ENCODE data around the gene MAGOH. TPM values are rescaled to one million over a fixed set of nuclear protein-coding genes. Genes with fewer than 3 reads are reported as not detected.

Gene MAGOH
- total RNA-seq, 2 donors from 2014 or later, result 28.8 to 33.5 TPM

Other genes starting within 250 kb of the MAGOH start
- 10 to 100 TPM in 1 of 2 donors, 1 to 10 TPM in 1; 6.2 to 22.0 TPM for gene PODN, start 176.3 kb downstream of the MAGOH start, total RNA-seq
- 1 to 10 TPM in 1 of 2 donors, under 1 TPM in 1; 0.58 to 1.1 TPM for gene SLC1A7, start 95.9 kb downstream of the MAGOH start, total RNA-seq
- 10 to 100 TPM; 71.1 to 76.4 TPM for gene CPT2, start 41.7 kb downstream of the MAGOH start, total RNA-seq
- 10 to 100 TPM; 31.3 to 33.3 TPM for gene CZIB, start 17.9 kb downstream of the MAGOH start, total RNA-seq
- gene LRP8, start 89.6 kb upstream of the MAGOH start, total RNA-seq, result 1 to 10 TPM; 2.5 to 5.3 TPM
- not detected for gene DMRTB1, start 220.9 kb upstream of the MAGOH start, total RNA-seq